Aorta (tissue), 5 donors: ENCODE results near the gene ANP32A. TPM values are rescaled to one million over a fixed set of nuclear protein-coding genes. Genes with fewer than 3 reads are reported as not detected.

Source experiments
- ATAC-seq: fragments of 200-7000 bp; cut with Tn5 transposase; one replicate; pipeline ENCODE4 v1.9.1; 2022; ENCODE audit warnings: moderate library complexity; ENCODE audit not compliant: low FRiP score
- DNase-seq, 2 donors: peaks; one replicate each; pipeline ENCODE4 v3.0.0-alpha.2; 2020
- H3K27ac ChIP-seq, 2 donors: one replicate each; pipeline ENCODE4 v1.5.1; 2013; ENCODE audit warnings: low read length in 2 of 2, mild to moderate bottlenecking in 2 of 2, moderate library complexity in 2 of 2, control low read depth in 1 of 2, inconsistent platforms in 1 of 2, low read depth in 1 of 2
- H3K27me3 ChIP-seq, 2 donors: one replicate each; pipeline ENCODE4 v1.6.1; 2013; ENCODE audit warnings: control low read depth in 1 of 2, low read length in 1 of 2, mild to moderate bottlenecking in 1 of 2, moderate library complexity in 1 of 2; ENCODE audit not compliant: insufficient read depth in 2 of 2, control insufficient read depth in 1 of 2
- H3K36me3 ChIP-seq, 2 donors: one replicate each; pipeline ENCODE4 v1.6.1; 2013; ENCODE audit warnings: control low read depth in 1 of 2, low read length in 1 of 2, mild to moderate bottlenecking in 1 of 2; ENCODE audit not compliant: insufficient read depth in 2 of 2, control insufficient read depth in 1 of 2
- H3K4me1 ChIP-seq, 2 donors: one replicate each; pipeline ENCODE4 v1.6.1; 2013; ENCODE audit warnings: low read length in 2 of 2, control low read depth in 1 of 2, mild to moderate bottlenecking in 1 of 2, moderate library complexity in 1 of 2; ENCODE audit not compliant: insufficient read depth in 2 of 2, control insufficient read depth in 1 of 2
- H3K4me3 ChIP-seq, 2 donors: one replicate each; pipeline ENCODE4 v1.5.1; 2013; ENCODE audit warnings: low read length in 2 of 2, control low read depth in 1 of 2, mild to moderate bottlenecking in 1 of 2
- H3K9me3 ChIP-seq: one replicate; pipeline ENCODE4 v1.6.1; 2013; ENCODE audit warnings: mild to moderate bottlenecking, low read length; ENCODE audit not compliant: control insufficient read depth
- WGBS, 2 donors: extraction: QIAGEN DNeasy Blood & Tissue Kit; methylation state at CpG; one replicate each; pipeline ENCODE4 v1.1.7; 2013; 5-methylcytosine and 5-hydroxymethylcytosine counted together
- intact Hi-C, 2 donors: fragments of 100-400 bp; cut with DNase I; formaldehyde crosslinking; loops; one replicate each; pipeline versions ENCODE4 v1.14.2 to v1.15.0; 2022
- polyA plus RNA-seq, 2 donors: library from polyadenylated mRNA; stranded (reverse); fragments of 200-250 nt; gene quantifications; one replicate each; pipeline ENCODE4 v1.2.3, GENCODE V29; 2013
- total RNA-seq, 2 donors: library from RNA; stranded (reverse); fragmentation: NEBNext Ultra II Directional; extraction: Animal tissue kit (Norgen Biotek cat#: 25700); gene quantifications; one replicate each; pipeline ENCODE4 v1.2.1, GENCODE V29; 2021
- donor health status: healthy with polysubstance abuse.
- donor health status: Bipolar disorder and iron deficiency.
- donor health status: DM: no; HTN: no; CAD: no.
- donor health status: DM: no; HTN: no; CAD: no.
- donor health status: DM: yes; HTN: yes; CAD: no.

ANP32A gene
- total and polyA plus RNA-seq, 4 donors, result 63.2 to 106 (median 69.8) TPM

GRCh38 chr15:68846851-68847439 is 26.2 kb upstream of the ANP32A start:
- H3K4me3 ChIP-seq, result no peak overlapping the region
- 94 to 96% methylated on average over 3 of the region's 3 CpGs for WGBS, 2 donors
- no peaks in the 10 kb centered on the region for H3K9me3 ChIP-seq
- intact Hi-C loops, result no loop called here
- no peaks in the 10 kb centered on the region for H3K36me3 ChIP-seq
- no peaks in the 10 kb centered on the region for H3K27me3 ChIP-seq
- no peaks in the 10 kb centered on the region for H3K4me1 ChIP-seq
- DNase-seq (no peak), ATAC-seq (no peak)
- no peak overlapping the region for H3K27ac ChIP-seq

GRCh38 chr15:68844856-68845550 is 24.3 kb upstream of the ANP32A start:
- 67 to 73% methylated on average over 5 of the region's 5 CpGs for WGBS, 2 donors

GRCh38 chr15:68843425-68844311 is 23.0 kb upstream of the ANP32A start:
- H3K4me3 ChIP-seq, result peak overlapping the region in 1 of 2 donors; percentile 16
- no peak overlapping the region for H3K27ac ChIP-seq
- H3K36me3 ChIP-seq, result no peaks in the 10 kb centered on the region
- H3K4me1 ChIP-seq, result no peaks in the 10 kb centered on the region
- ATAC-seq (no peak), DNase-seq (peak in 1 of 2 donors; percentile 77)
- no peaks in the 10 kb centered on the region for H3K9me3 ChIP-seq
- no peaks in the 10 kb centered on the region for H3K27me3 ChIP-seq
- intact Hi-C loops, result no loop called here
- WGBS, 2 donors, result 6 to 8% methylated on average over 32 of the region's 32 CpGs

More at GRCh38 chr15:68844856-68845550, 24.3 kb upstream of the ANP32A start:
- no peaks in the 10 kb centered on the region for H3K9me3 ChIP-seq
- ATAC-seq (no peak), DNase-seq (no peak)
- H3K27ac ChIP-seq, result no peak overlapping the region
- H3K4me1 ChIP-seq, result no peaks in the 10 kb centered on the region
- intact Hi-C loops, result no loop called here
- H3K4me3 ChIP-seq, result no peak overlapping the region
- H3K27me3 ChIP-seq, result no peaks in the 10 kb centered on the region
- no peaks in the 10 kb centered on the region for H3K36me3 ChIP-seq

- no peaks in the 10 kb centered on the region for H3K36me3 ChIP-seq
- H3K4me1 ChIP-seq, result no peaks in the 10 kb centered on the region
- DNase-seq, result no peak
- intact Hi-C loops, result no loop called here
- no peaks in the 10 kb centered on the region for H3K9me3 ChIP-seq
- ATAC-seq, result no peak
- H3K4me3 ChIP-seq, result no peak overlapping the region
- WGBS, 2 donors, result 92 to 93% methylated on average over 1 of the region's 1 CpG
- no peak overlapping the region for H3K27ac ChIP-seq
- H3K27me3 ChIP-seq, result no peaks in the 10 kb centered on the region
These were observed 22.3 kb upstream of the ANP32A start for GRCh38 chr15:68842958-68843357.

GRCh38 chr15:68834346-68834745 is 13.7 kb upstream of the ANP32A start:
- intact Hi-C loops, result no loop called here
- H3K9me3 ChIP-seq, result peaks cover 9% of the 10 kb centered on the region
- no peaks in the 10 kb centered on the region for H3K27me3 ChIP-seq
- ATAC-seq (no peak), DNase-seq (peak in 1 of 2 donors; percentile 71)
- 82 to 94% methylated on average over 3 of the region's 3 CpGs for WGBS, 2 donors
- H3K27ac ChIP-seq, result no peak overlapping the region
- no peaks in the 10 kb centered on the region for H3K36me3 ChIP-seq
- no peaks in the 10 kb centered on the region for H3K4me1 ChIP-seq
- H3K4me3 ChIP-seq, result no peak overlapping the region

- H3K27ac ChIP-seq, result no peak overlapping the region
- H3K36me3 ChIP-seq, result no peaks in the 10 kb centered on the region
- ATAC-seq, result no peak
- H3K4me3 ChIP-seq, result no peak overlapping the region
- H3K27me3 ChIP-seq, result no peaks in the 10 kb centered on the region
- DNase-seq, result no peak
- H3K4me1 ChIP-seq, result no peaks in the 10 kb centered on the region
- 77 to 79% methylated on average over 10 of the region's 10 CpGs for WGBS, 2 donors
- intact Hi-C loops, result no loop called here
- H3K9me3 ChIP-seq, result peaks cover 9% of the 10 kb centered on the region
These were observed 13.1 kb upstream of the ANP32A start for GRCh38 chr15:68833700-68834331.

- peaks cover 8% of the 10 kb centered on the region for H3K9me3 ChIP-seq
- DNase-seq, result no peak
- no peak overlapping the region for H3K4me3 ChIP-seq
- intact Hi-C loops, result no loop called here
- no peak overlapping the region for H3K27ac ChIP-seq
- ATAC-seq, result no peak
- H3K36me3 ChIP-seq, result no peaks in the 10 kb centered on the region
- H3K27me3 ChIP-seq, result no peaks in the 10 kb centered on the region
- no peaks in the 10 kb centered on the region for H3K4me1 ChIP-seq
- WGBS, 2 donors, result 47 to 51% methylated on average over 3 of the region's 3 CpGs
These were observed 9.6 kb upstream of the ANP32A start for GRCh38 chr15:68830141-68830785.

GRCh38 chr15:68829068-68829467 is 8.4 kb upstream of the ANP32A start:
- peaks cover 2% of the 10 kb centered on the region for H3K9me3 ChIP-seq
- H3K4me3 ChIP-seq, result no peak overlapping the region
- H3K27me3 ChIP-seq, result no peaks in the 10 kb centered on the region
- H3K4me1 ChIP-seq, result no peaks in the 10 kb centered on the region
- DNase-seq (no peak), ATAC-seq (no peak)
- H3K36me3 ChIP-seq, result no peaks in the 10 kb centered on the region
- no peak overlapping the region for H3K27ac ChIP-seq
- intact Hi-C loops, result no loop called here
